RWPE1 (cell line): ENCODE data around the gene CACNG3.
A peak's percentile ranks its signal among the peaks of the same experiment; 100 is the strongest.

Experiments
- CTCF ChIA-PET: fragments of 350-600 bp; sonication (Branson Sonifier 250); formaldehyde crosslinking; extraction: SDS; loops from one replicate; lab custom pipeline; 2021; lab: Yijun Ruan, JAX
- POLR2A ChIA-PET: fragments of 400-600 bp; formaldehyde crosslinking; extraction: SDS; loops from one replicate; lab custom pipeline; 2020; ENCODE audit warnings: antibody characterized with exemption; ENCODE audit not compliant: low non-redundant PET; lab: Yijun Ruan, JAX
- DNase-seq: peaks from one replicate; pipeline ENCODE4 v3.0.0; 2012; ENCODE audit warnings: low spot score
- H3K27ac ChIP-seq: fragments of 450-650 bp; 2 replicates; pipeline ENCODE4 v1.5.1; 2017
- TF ChIP-seq, protein P1 (sequence below): fragments of 450-650 bp; conservative IDR thresholded peaks from 2 replicates; pipeline ENCODE4 v1.5.1; 2017; ENCODE audit warnings: low read depth, mild to moderate bottlenecking

The CACNG3 gene

DNA sequence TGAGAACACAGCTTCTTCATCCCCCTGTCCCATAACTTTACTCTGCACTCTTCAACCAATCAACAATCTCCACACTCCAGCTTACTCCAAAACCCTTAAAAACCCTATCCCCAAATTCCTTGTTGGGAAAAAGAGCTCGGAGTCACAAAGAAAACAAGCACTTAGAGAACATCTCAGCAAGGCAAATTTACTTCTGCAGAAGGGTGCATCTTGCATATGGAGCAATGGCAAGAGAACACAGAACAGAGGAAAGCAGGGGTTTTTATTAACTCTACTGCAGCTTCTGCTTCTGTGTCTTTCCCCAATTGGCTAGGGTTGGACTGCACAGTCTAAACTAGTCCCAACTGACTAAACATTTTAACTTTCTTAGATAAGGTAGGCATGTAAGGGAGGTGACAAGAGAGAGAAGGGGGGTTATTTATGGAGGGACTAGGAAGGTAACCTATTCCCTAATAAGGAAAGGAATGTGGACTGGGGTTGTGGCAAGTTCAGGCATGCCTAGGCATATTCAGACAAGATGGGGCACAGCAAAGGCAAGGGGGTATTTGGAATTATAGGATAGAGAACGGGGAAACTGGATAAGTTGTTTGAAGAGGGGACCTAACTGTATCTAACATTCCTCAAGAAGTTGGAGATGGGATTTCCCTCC, 125.5 kb downstream of the CACNG3 start:
- TF ChIP-seq, protein P1, sequence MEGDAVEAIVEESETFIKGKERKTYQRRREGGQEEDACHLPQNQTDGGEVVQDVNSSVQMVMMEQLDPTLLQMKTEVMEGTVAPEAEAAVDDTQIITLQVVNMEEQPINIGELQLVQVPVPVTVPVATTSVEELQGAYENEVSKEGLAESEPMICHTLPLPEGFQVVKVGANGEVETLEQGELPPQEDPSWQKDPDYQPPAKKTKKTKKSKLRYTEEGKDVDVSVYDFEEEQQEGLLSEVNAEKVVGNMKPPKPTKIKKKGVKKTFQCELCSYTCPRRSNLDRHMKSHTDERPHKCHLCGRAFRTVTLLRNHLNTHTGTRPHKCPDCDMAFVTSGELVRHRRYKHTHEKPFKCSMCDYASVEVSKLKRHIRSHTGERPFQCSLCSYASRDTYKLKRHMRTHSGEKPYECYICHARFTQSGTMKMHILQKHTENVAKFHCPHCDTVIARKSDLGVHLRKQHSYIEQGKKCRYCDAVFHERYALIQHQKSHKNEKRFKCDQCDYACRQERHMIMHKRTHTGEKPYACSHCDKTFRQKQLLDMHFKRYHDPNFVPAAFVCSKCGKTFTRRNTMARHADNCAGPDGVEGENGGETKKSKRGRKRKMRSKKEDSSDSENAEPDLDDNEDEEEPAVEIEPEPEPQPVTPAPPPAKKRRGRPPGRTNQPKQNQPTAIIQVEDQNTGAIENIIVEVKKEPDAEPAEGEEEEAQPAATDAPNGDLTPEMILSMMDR = no peak
- POLR2A ChIA-PET = no interaction called here
- CTCF ChIA-PET = no interaction called here
- no peak for DNase-seq
- no peak overlapping the region for H3K27ac ChIP-seq

DNA sequence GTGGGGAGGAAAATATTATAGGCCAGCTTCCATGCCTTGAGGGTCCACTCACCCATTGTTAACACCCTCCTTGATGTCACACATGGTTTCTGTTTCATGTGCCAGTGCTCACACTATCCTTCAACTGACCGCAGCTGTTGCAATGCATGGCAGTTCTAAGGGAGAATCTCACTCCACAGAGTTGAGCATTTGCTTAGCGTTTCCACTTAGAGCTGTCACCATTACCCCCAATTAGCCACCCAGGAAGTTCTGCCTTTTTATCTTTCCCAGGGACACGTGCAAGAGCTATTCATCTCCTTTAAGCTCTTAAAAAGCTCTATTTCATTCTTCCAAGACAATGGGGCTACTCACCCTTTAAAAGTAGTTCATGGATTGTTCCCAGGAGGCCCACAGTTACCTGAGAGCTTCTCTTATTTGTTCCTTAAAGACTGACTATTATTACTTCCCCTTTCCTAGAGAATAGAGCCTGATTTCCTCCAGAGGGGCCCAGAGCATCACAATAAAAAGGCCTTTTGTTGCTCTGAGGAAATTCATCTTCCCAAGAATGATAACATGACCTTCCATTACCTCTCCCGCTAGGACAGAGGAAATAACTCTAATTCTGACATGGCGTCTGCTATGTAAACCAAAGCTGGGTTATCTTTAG, 126.8 kb downstream of the CACNG3 start:
- DNase-seq = no peak
- ChIA-PET POLR2A (no interaction called here), CTCF (interaction anchor here (0.6 to 0.8 kb wide), 2 partner anchors 96 to 122 kb away, joined by 4 to 5 read pairs; no protein-coding TSS in a partner anchor)
- TF ChIP-seq, protein P1 = no peak
- no peak overlapping the region for H3K27ac ChIP-seq

DNA sequence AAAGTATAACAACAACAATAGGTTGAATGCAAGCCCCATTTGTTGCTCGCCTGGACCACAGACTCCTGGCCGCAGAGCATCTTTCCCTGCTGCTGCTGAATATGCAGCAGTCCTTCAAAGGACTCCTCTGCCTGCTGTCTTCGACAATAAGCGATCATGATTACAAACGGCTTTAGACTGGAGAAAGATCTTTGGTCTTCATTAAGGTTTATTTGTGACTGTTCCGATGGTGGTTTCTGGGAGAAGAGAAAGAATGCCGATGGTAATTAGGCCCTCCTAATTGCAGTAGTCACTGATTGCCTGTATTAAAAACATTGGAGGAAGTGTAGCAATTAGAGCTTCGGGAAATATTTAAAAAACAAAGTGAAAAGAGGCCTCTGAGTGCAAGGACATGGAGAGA, 138.2 kb downstream of the CACNG3 start:
- DNase-seq = no peak
- no peak overlapping the region for H3K27ac ChIP-seq
- ChIA-PET CTCF (no interaction called here), POLR2A (no interaction called here)
- TF ChIP-seq, protein P1 = no peak

DNA sequence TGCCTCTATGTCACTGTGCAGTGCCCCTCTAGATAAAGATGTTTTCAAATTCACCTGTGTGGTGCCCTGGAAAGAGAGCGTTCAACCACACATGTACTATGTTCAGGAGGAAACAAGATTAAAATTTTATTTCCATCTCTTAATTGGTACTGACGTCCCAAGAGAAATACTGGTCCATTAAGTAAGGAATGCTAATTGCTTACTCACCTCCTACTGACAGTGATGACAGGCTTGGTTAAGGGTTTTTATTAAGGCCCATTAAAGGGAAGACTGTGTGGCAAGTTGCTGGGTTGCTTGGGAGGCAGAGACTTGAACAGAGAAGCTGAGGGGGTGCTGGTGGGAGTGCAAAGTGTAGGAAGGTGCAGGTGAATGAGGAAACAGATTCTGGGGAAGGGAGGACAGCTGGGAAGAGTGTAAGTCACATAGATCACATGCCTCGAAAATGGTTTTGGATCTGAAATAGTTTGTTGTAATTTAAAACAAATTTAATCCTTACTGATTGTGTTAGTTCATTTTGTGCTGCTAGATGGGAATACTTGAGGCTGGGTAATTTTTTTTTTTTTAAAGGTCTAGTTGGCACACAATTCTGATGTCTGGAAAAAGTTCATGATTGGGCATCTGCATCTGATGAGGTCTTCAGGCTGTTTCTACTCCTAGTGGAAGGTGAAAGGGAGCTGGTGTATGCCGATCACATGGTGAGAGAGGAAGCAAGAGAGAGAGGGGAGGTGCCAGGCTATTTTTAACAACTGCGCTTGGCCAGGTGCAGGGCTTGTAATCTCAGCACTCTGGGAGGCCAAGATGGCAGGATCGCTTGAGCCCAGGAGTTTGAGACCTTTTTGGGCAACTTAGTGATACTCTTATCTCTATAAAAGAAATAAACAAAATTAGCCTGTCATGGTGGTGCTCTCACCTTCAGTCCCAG, 140.5 kb downstream of the CACNG3 start:
- ChIA-PET POLR2A (no interaction called here), CTCF (no interaction called here)
- H3K27ac ChIP-seq = no peak overlapping the region
- no peak for DNase-seq
- TF ChIP-seq, protein P1 = no peak

DNA sequence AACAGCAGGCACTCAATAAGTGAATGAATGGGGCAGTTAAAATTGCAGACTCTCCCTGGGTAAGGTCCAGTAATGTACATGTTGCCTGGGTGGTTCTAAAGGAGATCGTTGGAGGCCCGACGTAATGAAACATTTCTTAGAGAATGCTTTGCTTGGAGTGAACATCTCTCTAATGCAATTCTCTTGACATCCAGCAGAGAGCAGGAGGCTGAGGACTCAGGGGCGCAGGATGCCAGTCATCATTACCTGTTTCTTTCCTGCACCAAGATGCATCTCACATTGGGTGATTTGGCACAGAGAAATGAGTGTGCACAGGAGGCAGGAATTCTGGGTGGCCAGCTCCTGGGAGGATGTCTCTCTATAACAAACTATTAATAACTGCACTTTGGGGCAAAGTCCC, 152.9 kb downstream of the CACNG3 start:
- TF ChIP-seq, protein P1 = no peak; the same call in 1 of the 2 replicates
- peak; percentile 55 for DNase-seq
- no peak overlapping the region for H3K27ac ChIP-seq
- POLR2A ChIA-PET = no interaction called here
- CTCF ChIA-PET = interaction anchor here (0.9 kb wide), 1 partner anchor 95 kb away, joined by 4 read pairs; no protein-coding TSS in a partner anchor
